K562 (cell line): Measurements from ENCODE around the gene CARMIL1. TPM values are rescaled to one million over a fixed set of nuclear protein-coding genes. Genes with fewer than 3 reads are reported as not detected.

ENCODE experiments used
- ATAC-seq: fragments of 200-7000 bp; cut with Tn5 transposase; 3 replicates; pipeline ENCODE4 v1.9.1; 2020; ENCODE audit warnings: moderate library complexity
- BruUV-seq: library from RNA; stranded (reverse); fragments of 400-500 nt; replicated peaks from 2 replicates; lab custom pipeline; 2021; lab: Mats Ljungman, UMichigan
- CTCF ChIA-PET: fragments of 300-600 bp; formaldehyde crosslinking; extraction: SDS; loops from one replicate; lab custom pipeline; 2021; ENCODE audit warnings: low intra/inter-chr PET ratio; lab: Yijun Ruan, JAX
- POLR2A ChIA-PET: fragments of 300-600, 350-650 bp; sonication (Branson Sonifier 250); formaldehyde crosslinking; extraction: SDS; loops from one replicate; lab custom pipeline; 2021; ENCODE audit warnings: antibody characterized with exemption, inconsistent platforms; lab: Yijun Ruan, JAX
- DNase-seq, 4 experiments: peaks; one replicate each; pipeline versions ENCODE4 v3.0.0 to v3.0.0-alpha.2; 2011 to 2018; ENCODE audit warnings: low spot score in 3 of 4, mixed read lengths in 3 of 4; ENCODE audit errors: extremely low read depth in 1 of 4
- FAIRE-seq: peaks from 2 replicates; lab custom pipeline; 2011; peaks lifted over from hg19 to GRCh38; lab: Jason Lieb, UNC
- H2AFZ ChIP-seq: 2 replicates; pipeline ENCODE4 v1.6.0; 2011; ENCODE audit warnings: low read depth, low read length, control low read depth, inconsistent platforms
- H3K27ac ChIP-seq: fragments of 200-600 bp; 3 replicates; pipeline ENCODE4 v1.8.0; 2011; ENCODE audit warnings: low read depth, mild to moderate bottlenecking, control low read depth, inconsistent platforms, low read length, moderate library complexity, mixed read lengths; ENCODE audit errors: extremely low read depth
- H3K27me3 ChIP-seq, 2 experiments: fragments of 300-600 bp in 1 of 2; 2 replicates in 1 of 2; 3 replicates in 1 of 2; pipeline versions ENCODE4 v1.6.0 to v1.8.0; 2011; ENCODE audit warnings: inconsistent platforms in 2 of 2, low read length in 2 of 2, mild to moderate bottlenecking in 1 of 2, mixed read lengths in 1 of 2, moderate library complexity in 1 of 2; ENCODE audit not compliant: control insufficient read depth in 2 of 2, insufficient read depth in 2 of 2
- H3K36me3 ChIP-seq: fragments of 300-600 bp; 3 replicates; pipeline ENCODE4 v1.8.0; 2011; ENCODE audit warnings: mild to moderate bottlenecking, low read length, inconsistent platforms; ENCODE audit not compliant: control insufficient read depth, insufficient read depth
- H3K4me1 ChIP-seq, 2 experiments: fragments of 200-600 bp in 1 of 2; replicated peaks in 1 of 2; 2 replicates in 1 of 2; 3 replicates in 1 of 2; pipeline versions ENCODE4 v1.5.1 to v1.8.0; 2011; ENCODE audit warnings: inconsistent platforms in 2 of 2, low read length in 2 of 2, mild to moderate bottlenecking in 1 of 2, mixed read lengths in 1 of 2, moderate library complexity in 1 of 2; ENCODE audit not compliant: control insufficient read depth in 2 of 2, insufficient read depth in 2 of 2
- H3K4me2 ChIP-seq: 2 replicates; pipeline ENCODE4 v1.6.1; 2011; ENCODE audit warnings: low read length, control low read depth, inconsistent platforms, mixed read lengths; ENCODE audit not compliant: insufficient read depth
- H3K4me3 ChIP-seq: fragments of 200-600 bp; sonication (generic), shearing (Covaris generic); 2 replicates; pipeline ENCODE4 v1.5.1; 2016; ENCODE audit warnings: control low read depth, inconsistent platforms
- H3K79me2 ChIP-seq: fragments of 200-600 bp; 3 replicates; pipeline ENCODE4 v1.8.0; 2011; ENCODE audit warnings: low read length, inconsistent platforms; ENCODE audit not compliant: control insufficient read depth, insufficient read depth
- H3K9ac ChIP-seq, 2 experiments: 2 replicates each; pipeline versions ENCODE4 v1.6.0 to v1.6.1; 2011; ENCODE audit warnings: low read depth in 2 of 2, low read length in 2 of 2, control low read depth in 1 of 2, inconsistent platforms in 1 of 2, mild to moderate bottlenecking in 1 of 2, mixed read lengths in 1 of 2; ENCODE audit not compliant: insufficient read depth in 1 of 2
- H3K9me1 ChIP-seq: one replicate; pipeline ENCODE4 v1.6.0; 2011; ENCODE audit warnings: inconsistent platforms, mild to moderate bottlenecking, low read length, moderate library complexity; ENCODE audit not compliant: control insufficient read depth, insufficient read depth
- H3K9me3 ChIP-seq: replicated peaks from 2 replicates; pipeline ENCODE4 v1.5.1; 2011; ENCODE audit warnings: low read depth, low read length, inconsistent platforms; ENCODE audit not compliant: control insufficient read depth, insufficient read depth
- H4K20me1 ChIP-seq: replicated peaks from 2 replicates; pipeline ENCODE4 v1.6.1; 2011; ENCODE audit warnings: low read length, inconsistent platforms, mixed read lengths; ENCODE audit not compliant: control insufficient read depth, insufficient read depth
- ATF3 ChIP-seq, 2 experiments: fragments of 450-650 bp in 1 of 2; sonication (generic) in 1 of 2; formaldehyde crosslinking in 1 of 2; IDR thresholded peaks in 1 of 2; conservative IDR thresholded peaks in 1 of 2; 2 replicates each; pipeline versions ENCODE4 v1.6.1 to v1.8.1; 2016 to 2023; ENCODE audit warnings: mild to moderate bottlenecking in 2 of 2, moderate library complexity in 2 of 2, inconsistent platforms in 1 of 2, missing genetic modification reagents in 1 of 2
- ATF7 ChIP-seq: fragments of 450-650 bp; IDR thresholded peaks from 2 replicates; pipeline ENCODE4 v1.7.1; 2014; ENCODE audit warnings: mild to moderate bottlenecking, moderate library complexity
- ELF2 ChIP-seq: fragments of 250-450 bp; sonication (Bioruptor Pico); IDR thresholded peaks from 2 replicates; pipeline ENCODE4 v1.5.0; 2021; ENCODE audit warnings: mild to moderate bottlenecking
- ESRRA ChIP-seq: fragments of 450-650 bp; IDR thresholded peaks from 2 replicates; pipeline ENCODE4 v1.6.1; 2014; ENCODE audit warnings: low read depth, mild to moderate bottlenecking, moderate library complexity, borderline replicate concordance
- JUND ChIP-seq, 2 experiments: IDR thresholded peaks; 2 replicates in 1 of 2; 3 replicates in 1 of 2; pipeline ENCODE4 v1.6.1; 2011; ENCODE audit warnings: borderline replicate concordance in 2 of 2, low read depth in 2 of 2, low read length in 2 of 2, improper control_type of control experiment in 1 of 2, missing biosample characterization in 1 of 2, missing genetic modification characterization in 1 of 2, missing genetic modification reagents in 1 of 2
- MYC ChIP-seq, 2 experiments: fragments of 250-450 bp in 1 of 2; sonication (Bioruptor Pico) in 1 of 2; IDR thresholded peaks; 2 replicates each; pipeline versions ENCODE4 v1.5.1 to v1.6.1; 2012 to 2021; ENCODE audit warnings: low read depth in 2 of 2, borderline replicate concordance in 1 of 2, improper control_type of control experiment in 1 of 2, low read length in 1 of 2, mild to moderate bottlenecking in 1 of 2, moderate library complexity in 1 of 2
- OTX1 ChIP-seq: fragments of 450-650 bp; formaldehyde crosslinking; IDR thresholded peaks from 2 replicates; pipeline ENCODE4 v1.4.0; 2022; ENCODE audit warnings: mild to moderate bottlenecking
- PHF21A ChIP-seq: fragments of 450-650 bp; IDR thresholded peaks from 2 replicates; pipeline ENCODE4 v1.6.1; 2017; ENCODE audit warnings: low read depth, borderline replicate concordance
- PML ChIP-seq: IDR thresholded peaks from 2 replicates; pipeline ENCODE4 v1.6.1; 2012; ENCODE audit warnings: low read length, inconsistent platforms
- PPARD ChIP-seq: fragments of 250-450 bp; sonication (Bioruptor Pico); IDR thresholded peaks from 2 replicates; pipeline ENCODE4 v1.8.0; 2022; ENCODE audit warnings: inconsistent platforms, mild to moderate bottlenecking, moderate library complexity
- SREBF1 ChIP-seq: fragments of 150-350 bp; IDR thresholded peaks from 2 replicates; pipeline ENCODE4 v1.6.1; 2014; ENCODE audit warnings: antibody characterized with exemption, low read depth, low read length, borderline replicate concordance
- ZKSCAN8 ChIP-seq: fragments of 200-800 bp; sonication (Bioruptor generic); IDR thresholded peaks from 2 replicates; pipeline ENCODE4 v1.6.1; 2016; ENCODE audit warnings: missing genetic modification characterization, missing compliant biosample characterization
- WGBS: fragments of 100-300 bp; shearing (Covaris generic); methylation state at CpG from one replicate; pipeline ENCODE4 v1.1.6; 2016; ENCODE audit warnings: low coverage, mixed read lengths; ENCODE audit not compliant: insufficient coverage; ENCODE audit errors: missing lambda C conversion rate; 5-methylcytosine and 5-hydroxymethylcytosine counted together
- in situ Hi-C: fragments of 300-500 bp; cut with MboI; formaldehyde crosslinking; loops from 4 replicates; pipeline ENCODE4 v1.15.0; 2018; ENCODE audit warnings: inconsistent platforms, mixed read lengths
- intact Hi-C: fragments of 100-400 bp; cut with micrococcal nuclease; formaldehyde crosslinking; loops from 2 replicates; pipeline ENCODE4 v1.14.2; 2022
- polyA plus RNA-seq, 8 experiments: library from polyadenylated mRNA; depleted of rRNA in 4 of 8; stranded (reverse) in 5 of 8; unstranded in 3 of 8; fragments of >200 nt; fragmentation: Nextera tagmentation in 2 of 8; fragmentation: Illumina TruSeq in 1 of 8; extraction: Ambion mirVana in 2 of 8; extraction: Trizol in 1 of 8; gene quantifications; 2 replicates each; pipeline versions ENCODE4 v1.2.1 to v1.2.3, GENCODE V29; 2011 to 2014; ENCODE audit warnings: inconsistent platforms in 1 of 8, missing spikeins in 1 of 8
- total RNA-seq, 7 experiments: library from RNA; depleted of rRNA in 6 of 7; stranded (reverse); fragments of >200 nt in 6 of 7; fragmentation: Illumina TruSeq in 2 of 7; extraction: Trizol in 2 of 7; gene quantifications; 2 replicates each; pipeline versions ENCODE4 v1.2.1 to v1.2.3, GENCODE V29; 2011 to 2021; ENCODE audit warnings: low replicate concordance in 1 of 7
- TF ChIP-seq, protein P1 (sequence below): sonication (generic); formaldehyde crosslinking; IDR thresholded peaks from 2 replicates; pipeline ENCODE4 v1.8.1; 2023; ENCODE audit warnings: mild to moderate bottlenecking, missing genetic modification reagents
- TF ChIP-seq, protein P2 (sequence below): fragments of 450-650 bp; IDR thresholded peaks from 2 replicates; pipeline ENCODE4 v1.6.1; 2016
- TF ChIP-seq, protein P3 (sequence below): IDR thresholded peaks from 2 replicates; pipeline ENCODE4 v1.6.1; 2016; ENCODE audit warnings: missing genetic modification characterization, missing compliant biosample characterization

Gene CARMIL1
- total and polyA plus RNA-seq, 9 of the 15 experiments (the other 6 are each of a cell fraction or from before 2014, with no cell fraction given), result 0.04 to 0.32 (median 0.10) TPM; not detected in 1

DNA sequence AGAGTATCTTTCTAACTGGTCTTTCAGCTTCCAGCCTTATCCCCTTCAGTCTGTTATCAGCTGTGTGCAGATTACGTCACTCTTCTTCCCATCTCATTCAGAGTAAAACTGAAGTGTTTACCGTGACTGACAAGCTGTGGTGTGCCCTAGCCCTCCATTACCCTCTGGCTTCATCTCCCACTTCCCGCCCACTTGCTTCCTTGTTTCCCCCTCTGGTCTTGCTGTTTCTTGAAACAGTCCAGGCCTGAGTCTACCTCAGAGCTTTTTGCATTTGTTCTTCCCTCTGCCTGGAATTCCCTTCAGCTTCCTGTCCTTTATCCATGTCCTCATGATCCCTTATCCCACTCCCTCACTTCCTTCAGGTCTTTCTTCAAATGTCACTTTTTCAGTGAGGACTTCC lies 66.9 kb downstream of the CARMIL1 start:
- Histone ChIP-seq H3K27ac (no peak overlapping the region), H3K9me3 (no peaks in the 10 kb centered on the region), H3K36me3 (no peaks in the 10 kb centered on the region), H3K9ac (no peak overlapping the region), H3K4me2 (no peak overlapping the region), H2AFZ (no peak overlapping the region), H3K27me3 (0 out of 5 replicates have a peak, but pooled peaks cover 0 to 3% of the 10 kb centered on the region in 2 experiments), H3K4me3 (no peak overlapping the region), H3K9me1 (no peaks in the 10 kb centered on the region), H4K20me1 (peaks cover 4% of the 10 kb centered on the region; the same call in 1 of the 2 replicates), H3K4me1 (no peaks in the 10 kb centered on the region), H3K79me2 (no peaks in the 10 kb centered on the region)
- CTCF ChIA-PET, result no interaction called here
- POLR2A ChIA-PET, result interaction anchor here (0.7 kb wide), 1 partner anchor 404 kb away, joined by 3 read pairs; no protein-coding TSS in a partner anchor
- FAIRE-seq, result no peak
- DNase-seq, result no peak
- 0% methylated on average over 3 of the region's 3 CpGs for WGBS
- in situ Hi-C loops (no loop called here), intact Hi-C loops (no loop called here)
- ATAC-seq, result no peak
- no TSS peak for BruUV-seq
- TF ChIP-seq PHF21A, result no peak
- TF ChIP-seq JUND (IDR thresholded peaks at IDR 0.05; ENCODE audit: borderline replicate concordance, low read depth, low read length), result no peak
- peak; percentile 26; the same call in 1 of the 3 replicates for TF ChIP-seq JUND (tag; IDR thresholded peaks at IDR 0.05; ENCODE audit: borderline replicate concordance, low read depth, low read length)
- peak; percentile 58 for TF ChIP-seq ATF3 (IDR thresholded peaks at IDR 0.05)
- no peak for TF ChIP-seq ATF3 (CRISPR knock-in tag; conservative IDR thresholded peaks at IDR 0.05)
- no peak for TF ChIP-seq OTX1
- TF ChIP-seq ELF2 (CRISPR knock-in tag), result no peak
- no peak for TF ChIP-seq SREBF1
- no peak for TF ChIP-seq MYC (IDR thresholded peaks at IDR 0.05; ENCODE audit: low read depth, low read length)
- no peak for TF ChIP-seq MYC (CRISPR knock-in tag; IDR thresholded peaks at IDR 0.05; ENCODE audit: borderline replicate concordance, low read depth)
- no peak for TF ChIP-seq PPARD (CRISPR knock-in tag)
- TF ChIP-seq, protein P1, sequence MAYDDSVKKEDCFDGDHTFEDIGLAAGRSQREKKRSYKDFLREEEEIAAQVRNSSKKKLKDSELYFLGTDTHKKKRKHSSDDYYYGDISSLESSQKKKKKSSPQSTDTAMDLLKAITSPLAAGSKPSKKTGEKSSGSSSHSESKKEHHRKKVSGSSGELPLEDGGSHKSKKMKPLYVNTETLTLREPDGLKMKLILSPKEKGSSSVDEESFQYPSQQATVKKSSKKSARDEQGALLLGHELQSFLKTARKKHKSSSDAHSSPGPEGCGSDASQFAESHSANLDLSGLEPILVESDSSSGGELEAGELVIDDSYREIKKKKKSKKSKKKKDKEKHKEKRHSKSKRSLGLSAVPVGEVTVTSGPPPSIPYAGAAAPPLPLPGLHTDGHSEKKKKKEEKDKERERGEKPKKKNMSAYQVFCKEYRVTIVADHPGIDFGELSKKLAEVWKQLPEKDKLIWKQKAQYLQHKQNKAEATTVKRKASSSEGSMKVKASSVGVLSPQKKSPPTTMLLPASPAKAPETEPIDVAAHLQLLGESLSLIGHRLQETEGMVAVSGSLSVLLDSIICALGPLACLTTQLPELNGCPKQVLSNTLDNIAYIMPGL (CRISPR knock-in tag), result no peak
- TF ChIP-seq ZKSCAN8, result no peak
- TF ChIP-seq PML, result no peak
- TF ChIP-seq, protein P2, sequence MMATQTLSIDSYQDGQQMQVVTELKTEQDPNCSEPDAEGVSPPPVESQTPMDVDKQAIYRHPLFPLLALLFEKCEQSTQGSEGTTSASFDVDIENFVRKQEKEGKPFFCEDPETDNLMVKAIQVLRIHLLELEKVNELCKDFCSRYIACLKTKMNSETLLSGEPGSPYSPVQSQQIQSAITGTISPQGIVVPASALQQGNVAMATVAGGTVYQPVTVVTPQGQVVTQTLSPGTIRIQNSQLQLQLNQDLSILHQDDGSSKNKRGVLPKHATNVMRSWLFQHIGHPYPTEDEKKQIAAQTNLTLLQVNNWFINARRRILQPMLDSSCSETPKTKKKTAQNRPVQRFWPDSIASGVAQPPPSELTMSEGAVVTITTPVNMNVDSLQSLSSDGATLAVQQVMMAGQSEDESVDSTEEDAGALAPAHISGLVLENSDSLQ, result 0 out of 2 replicates have a peak, but pooled peaks have one; percentile 20
- peak; percentile 75 for TF ChIP-seq ATF7
- TF ChIP-seq, protein P3, sequence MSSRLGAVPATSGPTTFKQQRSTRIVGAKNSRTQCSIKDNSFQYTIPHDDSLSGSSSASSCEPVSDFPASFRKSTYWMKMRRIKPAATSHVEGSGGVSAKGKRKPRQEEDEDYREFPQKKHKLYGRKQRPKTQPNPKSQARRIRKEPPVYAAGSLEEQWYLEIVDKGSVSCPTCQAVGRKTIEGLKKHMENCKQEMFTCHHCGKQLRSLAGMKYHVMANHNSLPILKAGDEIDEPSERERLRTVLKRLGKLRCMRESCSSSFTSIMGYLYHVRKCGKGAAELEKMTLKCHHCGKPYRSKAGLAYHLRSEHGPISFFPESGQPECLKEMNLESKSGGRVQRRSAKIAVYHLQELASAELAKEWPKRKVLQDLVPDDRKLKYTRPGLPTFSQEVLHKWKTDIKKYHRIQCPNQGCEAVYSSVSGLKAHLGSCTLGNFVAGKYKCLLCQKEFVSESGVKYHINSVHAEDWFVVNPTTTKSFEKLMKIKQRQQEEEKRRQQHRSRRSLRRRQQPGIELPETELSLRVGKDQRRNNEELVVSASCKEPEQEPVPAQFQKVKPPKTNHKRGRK (tag), result no peak
- TF ChIP-seq ESRRA, result no peak
